ENCODE results near the gene TBL1XR1.
"Not testable (repeated sequence)": the region's sequence is repeated elsewhere in the genome, so short reads cannot be mapped to it uniquely, and the experiment has no call there.

The TBL1XR1 gene

DNA sequence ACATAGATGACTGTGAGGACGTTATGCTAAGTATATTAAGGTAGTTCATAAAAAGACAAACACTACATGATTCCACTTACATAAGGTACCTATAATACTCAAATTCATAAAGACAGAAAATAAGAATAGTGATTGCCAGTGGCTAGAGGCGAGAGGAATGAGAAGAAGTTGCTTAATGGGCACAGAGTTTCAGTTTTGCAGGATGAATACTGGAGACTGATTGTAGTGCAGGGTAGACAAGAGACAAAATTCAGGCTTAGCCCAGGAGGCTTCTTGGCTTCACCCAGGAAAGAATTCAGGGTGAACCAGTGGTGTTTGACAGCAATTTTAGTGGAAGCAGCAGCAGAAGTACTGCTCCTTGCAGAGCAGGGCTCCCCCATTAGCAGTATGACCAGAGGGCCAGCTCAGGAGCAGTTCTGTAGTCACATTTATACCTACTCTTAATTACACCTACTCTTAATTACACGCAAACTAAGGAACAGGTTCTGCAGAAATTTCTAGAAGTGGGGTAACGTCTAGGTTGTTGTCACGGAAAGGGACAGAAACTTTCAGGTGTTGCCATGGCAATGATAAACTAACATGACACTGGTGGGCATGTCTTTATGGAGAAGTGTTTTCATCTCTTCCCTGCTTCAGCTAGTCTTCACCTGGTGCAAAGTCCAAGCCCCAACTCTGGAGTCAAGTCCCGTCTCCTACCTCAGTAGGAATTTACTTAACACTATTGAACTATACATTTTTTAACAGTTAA, 55.2 kb downstream of the TBL1XR1 start:
- DNase-seq (ENCODE audit: low read depth) = no peak
- TF ChIP-seq CTCF (IDR thresholded peaks at IDR 0.05; ENCODE audit: low read length, missing control alignments) = no peak
- H3K4me3 ChIP-seq (replicated peaks; ENCODE audit: low read depth, low read length) = no peak overlapping the region

DNA sequence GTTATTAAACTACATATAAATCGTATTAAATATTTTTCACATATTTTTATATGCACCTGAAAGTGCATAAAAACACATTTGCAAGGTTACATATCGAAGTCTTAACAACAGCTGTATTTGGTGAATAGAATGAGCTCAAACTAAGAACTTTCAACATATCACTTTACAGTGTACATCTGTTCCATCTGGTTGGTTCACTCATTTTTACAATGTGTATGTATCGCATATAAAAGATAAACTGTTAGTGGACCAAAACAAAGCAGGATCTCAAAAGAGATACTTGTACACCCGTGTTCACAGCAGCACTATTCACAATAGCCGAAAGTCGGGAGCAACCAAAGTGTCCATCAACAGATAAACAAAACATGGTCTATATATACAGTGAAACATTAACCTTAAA, 55.8 kb downstream of the TBL1XR1 start:
- DNase-seq (ENCODE audit: low read depth) = no peak
- TF ChIP-seq CTCF (IDR thresholded peaks at IDR 0.05; ENCODE audit: low read length, missing control alignments) = no peak
- H3K4me3 ChIP-seq (replicated peaks; ENCODE audit: low read depth, low read length) = no peak overlapping the region

DNA sequence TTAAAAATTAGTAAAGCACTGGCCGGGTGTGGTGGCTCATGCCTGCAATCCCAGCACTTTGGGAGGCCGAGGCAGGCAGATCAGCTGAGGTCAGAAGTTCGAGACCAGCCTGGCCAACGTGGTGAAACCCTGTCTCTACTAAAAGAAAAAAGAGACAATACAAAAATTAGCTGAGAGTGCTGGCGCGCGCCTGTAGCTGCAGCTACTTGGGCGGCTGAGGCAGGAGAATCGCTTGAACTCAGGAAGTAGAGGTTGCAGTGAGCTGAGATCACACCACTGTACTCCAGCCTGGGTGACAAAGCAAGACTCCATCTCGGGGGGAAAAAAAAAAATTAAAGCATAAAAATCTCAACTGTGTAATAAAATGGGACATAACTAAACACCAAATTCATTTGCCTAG, 58.1 kb downstream of the TBL1XR1 start:
- not testable (repeated sequence) for DNase-seq (ENCODE audit: low read depth); H3K4me3 ChIP-seq (replicated peaks; ENCODE audit: low read depth, low read length)

DNA sequence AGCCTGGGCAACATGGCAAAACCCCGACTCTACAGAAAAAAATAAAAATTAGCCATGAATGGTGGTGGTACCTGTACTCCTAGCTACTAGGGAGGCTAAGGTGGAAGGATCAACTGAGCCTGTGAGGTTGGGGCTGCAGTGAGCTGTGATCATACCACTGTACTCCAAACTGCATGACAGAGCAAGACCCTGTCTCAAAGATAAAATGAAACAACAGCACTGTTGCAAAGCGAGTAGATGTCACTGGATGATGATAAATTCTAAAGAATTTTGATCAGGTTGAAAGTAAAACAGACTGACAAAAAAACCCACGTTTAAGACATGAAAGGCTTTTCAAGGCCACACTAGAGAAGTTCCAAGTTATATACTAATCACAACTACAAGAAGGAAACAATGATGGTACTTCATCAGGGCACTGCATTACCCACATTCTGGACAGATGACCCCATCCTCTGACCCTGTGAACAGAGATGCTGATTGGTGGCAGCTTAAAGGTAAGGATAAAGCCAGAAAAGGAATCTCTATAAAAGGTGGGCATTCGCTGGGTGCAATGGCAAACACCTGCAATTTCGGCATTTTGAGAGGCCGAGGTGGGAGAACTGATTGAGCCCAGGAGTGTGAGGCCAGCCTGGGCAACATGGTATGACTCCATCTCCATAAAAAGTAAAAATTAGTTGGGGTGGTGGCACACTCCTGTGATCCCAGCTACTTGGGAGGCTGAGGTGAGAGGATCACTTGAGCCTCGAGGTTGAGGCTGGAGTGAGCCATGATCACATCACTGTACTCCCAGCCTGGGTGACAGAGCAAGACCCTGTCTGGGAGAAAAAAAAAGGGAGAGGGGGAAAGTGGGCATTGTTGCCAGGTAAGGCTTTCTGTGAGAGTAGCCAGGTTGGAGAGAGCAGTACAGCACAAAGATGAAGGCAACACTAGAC, 59.2 kb downstream of the TBL1XR1 start:
- H3K4me3 ChIP-seq (replicated peaks; ENCODE audit: low read depth, low read length) = no peak overlapping the region
- no peak for TF ChIP-seq CTCF (IDR thresholded peaks at IDR 0.05; ENCODE audit: low read length, missing control alignments)
- DNase-seq (ENCODE audit: low read depth) = no peak

GRCh38 chr3:177136741-177137140, 60.5 kb downstream of the TBL1XR1 start:
- H3K4me3 ChIP-seq (replicated peaks; ENCODE audit: low read depth, low read length) = no peak overlapping the region
- DNase-seq (ENCODE audit: low read depth) = no peak
- TF ChIP-seq CTCF (IDR thresholded peaks at IDR 0.05; ENCODE audit: low read length, missing control alignments) = no peak

GRCh38 chr3:177135841-177136492, 61.3 kb downstream of the TBL1XR1 start:
- DNase-seq (ENCODE audit: low read depth) = no peak
- no peak for TF ChIP-seq CTCF (IDR thresholded peaks at IDR 0.05; ENCODE audit: low read length, missing control alignments)
- H3K4me3 ChIP-seq (replicated peaks; ENCODE audit: low read depth, low read length) = no peak overlapping the region

- TF ChIP-seq CTCF (IDR thresholded peaks at IDR 0.05; ENCODE audit: low read length, missing control alignments) = no peak
- H3K4me3 ChIP-seq (replicated peaks; ENCODE audit: low read depth, low read length) = no peak overlapping the region
- DNase-seq (ENCODE audit: low read depth) = no peak
Measured at GRCh38 chr3:177134816-177135210, 62.5 kb downstream of the TBL1XR1 start.

All from fibroblast of pulmonary artery (primary cell).